Stimulated activated CD4-positive, alpha-beta T cell treated with anti-CD3 and anti-CD28 coated beads, Interleukin-12 subunit alpha, Interleukin-12 subunit beta, amount 100 ng/mL, for 4 hours (primary cell): ENCODE results near the gene ARRDC1.

Experiments
- DNase-seq: peaks from one replicate; pipeline ENCODE4 v3.0.0-alpha.2; 2020

The ARRDC1 gene

GRCh38 chr9:137640862-137641261 is 35.4 kb downstream of the ARRDC1 start:
- no peak for DNase-seq

- no peak for DNase-seq
These were observed 36.7 kb downstream of the ARRDC1 start for GRCh38 chr9:137642118-137642601.

GRCh38 chr9:137642892-137643291 is 37.4 kb downstream of the ARRDC1 start:
- DNase-seq, result no peak

GRCh38 chr9:137643921-137644320 is 38.4 kb downstream of the ARRDC1 start:
- DNase-seq, result no peak

- no peak for DNase-seq
These were observed 39.7 kb downstream of the ARRDC1 start for GRCh38 chr9:137645211-137645610.

- DNase-seq, result no peak
These were observed 40.9 kb downstream of the ARRDC1 start for GRCh38 chr9:137646341-137646740.

- no peak for DNase-seq
These were observed 41.7 kb downstream of the ARRDC1 start for GRCh38 chr9:137647096-137647714.

GRCh38 chr9:137648396-137648795 is 42.9 kb downstream of the ARRDC1 start:
- DNase-seq, result no peak

GRCh38 chr9:137649553-137649952 is 44.1 kb downstream of the ARRDC1 start:
- DNase-seq, result no peak

GRCh38 chr9:137650259-137650658 is 44.8 kb downstream of the ARRDC1 start:
- DNase-seq, result no peak

- no peak for DNase-seq
These were observed 45.3 kb downstream of the ARRDC1 start for GRCh38 chr9:137650779-137651178.

- no peak for DNase-seq
These were observed 50.9 kb downstream of the ARRDC1 start for GRCh38 chr9:137656416-137656815.

- DNase-seq, result no peak
These were observed 52.1 kb downstream of the ARRDC1 start for GRCh38 chr9:137657606-137658005.

GRCh38 chr9:137658781-137659180 is 53.3 kb downstream of the ARRDC1 start:
- no peak for DNase-seq

- no peak for DNase-seq
These were observed 54.7 kb downstream of the ARRDC1 start for GRCh38 chr9:137660144-137660543.

- DNase-seq, result no peak
These were observed 58.1 kb downstream of the ARRDC1 start for GRCh38 chr9:137663584-137663983.

- DNase-seq, result no peak
These were observed 59.2 kb downstream of the ARRDC1 start for GRCh38 chr9:137664676-137665075.
